Left lung (tissue), 10 donors: Measurements from ENCODE around the gene PCSK6. TPM values are rescaled to one million over a fixed set of nuclear protein-coding genes. Genes with fewer than 3 reads are reported as not detected.

Source experiments
- ATAC-seq: fragments of 200-7000 bp; cut with Tn5 transposase; one replicate; pipeline ENCODE4 v1.9.1; 2020; ENCODE audit warnings: moderate library complexity
- DNase-seq, 4 donors: peaks; one replicate each; pipeline ENCODE4 v3.0.0-alpha.2; 2013 to 2020
- H3K27ac ChIP-seq, 2 donors: fragments of 200-600 bp; sonication (generic) in 1 of 2; one replicate each; pipeline versions ENCODE4 v1.5.0 to v1.8.0; 2020 to 2021
- H3K27me3 ChIP-seq, 2 donors: fragments of 200-600 bp; sonication (generic) in 1 of 2; one replicate each; pipeline versions ENCODE4 v1.5.0 to v1.8.0; 2020 to 2021
- H3K36me3 ChIP-seq, 2 donors: fragments of 200-600 bp; sonication (generic) in 1 of 2; one replicate each; pipeline versions ENCODE4 v1.5.0 to v1.8.0; 2020 to 2021
- H3K4me1 ChIP-seq, 2 donors: fragments of 200-600 bp; one replicate each; pipeline ENCODE4 v1.8.0; 2021
- H3K4me3 ChIP-seq, 2 donors: fragments of 200-600 bp; sonication (generic) in 1 of 2; one replicate each; pipeline versions ENCODE4 v1.5.0 to v1.8.0; 2020 to 2021; ENCODE audit warnings: mild to moderate bottlenecking in 1 of 2
- H3K9me3 ChIP-seq, 2 donors: fragments of 200-600 bp; sonication (generic) in 1 of 2; one replicate each; pipeline versions ENCODE4 v1.5.0 to v1.8.0; 2020 to 2021
- CTCF ChIP-seq, 2 donors: fragments of 200-600 bp; sonication (generic) in 1 of 2; IDR thresholded peaks; one replicate each; pipeline versions ENCODE4 v1.5.0 to v1.8.0; 2021; ENCODE audit warnings: antibody characterized with exemption in 2 of 2
- intact Hi-C, 2 donors: fragments of 100-400 bp; cut with DNase I; formaldehyde crosslinking; loops; one replicate each; pipeline versions ENCODE4 v1.11.2 to v1.14.2; 2022
- polyA plus RNA-seq, 6 donors: library from polyadenylated mRNA; unstranded; fragments of 120-200 nt; gene quantifications; one replicate each; pipeline ENCODE4 v1.2.1, GENCODE V29; 2013; ENCODE audit not compliant: insufficient read length in 6 of 6
- total RNA-seq, 2 donors: library from RNA; stranded (reverse); fragmentation: NEBNext Ultra II Directional; extraction: Animal tissue kit (Norgen Biotek cat#: 25700); gene quantifications; one replicate each; pipeline ENCODE4 v1.2.1, GENCODE V29; 2021
- donor health status: DM: no; HTN: yes; CAD: no.
- donor health status: DM: no; HTN: no; CAD: no.

The PCSK6 gene
- total and polyA plus RNA-seq, 8 donors = 7.7 to 25.7 (median 22.8) TPM

- no peak overlapping the region for H3K4me3 ChIP-seq
- H3K9me3 ChIP-seq = no peaks in the 10 kb centered on the region
- no peaks in the 10 kb centered on the region for H3K36me3 ChIP-seq
- intact Hi-C loops = no loop called here
- no peak for TF ChIP-seq CTCF (IDR thresholded peaks at IDR 0.05)
- H3K4me1 ChIP-seq = no peaks in the 10 kb centered on the region
- ATAC-seq (no peak), DNase-seq (no peak)
- H3K27me3 ChIP-seq = peaks cover 0 to 4% of the 10 kb centered on the region in 2 donors
- no peak overlapping the region for H3K27ac ChIP-seq
These were observed 141.5 kb downstream of the PCSK6 start for GRCh38 chr15:101348015-101348414.

- no peak overlapping the region for H3K4me3 ChIP-seq
- no peaks in the 10 kb centered on the region for H3K36me3 ChIP-seq
- no peaks in the 10 kb centered on the region for H3K4me1 ChIP-seq
- intact Hi-C loops = no loop called here
- peaks cover 0 to 4% of the 10 kb centered on the region in 2 donors for H3K27me3 ChIP-seq
- no peaks in the 10 kb centered on the region for H3K9me3 ChIP-seq
- ATAC-seq = no peak
- TF ChIP-seq CTCF (IDR thresholded peaks at IDR 0.05) = no peak
- no peak overlapping the region for H3K27ac ChIP-seq
- no peak for DNase-seq
These were observed 142.1 kb downstream of the PCSK6 start for GRCh38 chr15:101347454-101347853.

GRCh38 chr15:101346928-101347327 is 142.6 kb downstream of the PCSK6 start:
- no peaks in the 10 kb centered on the region for H3K4me1 ChIP-seq
- TF ChIP-seq CTCF (IDR thresholded peaks at IDR 0.05) = no peak
- no peak overlapping the region for H3K27ac ChIP-seq
- DNase-seq (no peak), ATAC-seq (peak; percentile 60)
- H3K9me3 ChIP-seq = no peaks in the 10 kb centered on the region
- no peaks in the 10 kb centered on the region for H3K36me3 ChIP-seq
- no peak overlapping the region for H3K4me3 ChIP-seq
- intact Hi-C loops = no loop called here
- peaks cover 0 to 4% of the 10 kb centered on the region in 2 donors for H3K27me3 ChIP-seq

- H3K27ac ChIP-seq = no peak overlapping the region
- TF ChIP-seq CTCF (IDR thresholded peaks at IDR 0.05) = no peak
- peaks cover 0 to 4% of the 10 kb centered on the region in 2 donors for H3K27me3 ChIP-seq
- H3K4me1 ChIP-seq = no peaks in the 10 kb centered on the region
- no peak overlapping the region for H3K4me3 ChIP-seq
- intact Hi-C loops = no loop called here
- ATAC-seq = no peak
- DNase-seq = no peak
- H3K9me3 ChIP-seq = no peaks in the 10 kb centered on the region
- H3K36me3 ChIP-seq = no peaks in the 10 kb centered on the region
These were observed 147.5 kb downstream of the PCSK6 start for GRCh38 chr15:101342056-101342455.

GRCh38 chr15:101338502-101339057 is 150.9 kb downstream of the PCSK6 start:
- peaks cover 0 to 11% of the 10 kb centered on the region in 2 donors for H3K9me3 ChIP-seq
- H3K27me3 ChIP-seq = no peaks in the 10 kb centered on the region
- H3K36me3 ChIP-seq = no peaks in the 10 kb centered on the region
- no peak for DNase-seq
- intact Hi-C loops = no loop called here
- H3K4me3 ChIP-seq = no peak overlapping the region
- no peak for TF ChIP-seq CTCF (IDR thresholded peaks at IDR 0.05)
- no peak overlapping the region for H3K27ac ChIP-seq
- ATAC-seq = no peak
- no peaks in the 10 kb centered on the region for H3K4me1 ChIP-seq
